GM18870 (cell line): ENCODE data around the gene ZNF664.

Source experiments
- ATAC-seq: cut with Tn5 transposase; IDR thresholded peaks from one replicate; pipeline ENCODE4 v1.9.1; 2021; ENCODE audit warnings: moderate library complexity; ENCODE audit not compliant: unreplicated experiment

ZNF664 gene

GRCh38 chr12:123987022-123987421 is 14.0 kb downstream of the ZNF664 start:
- ATAC-seq = no peak

DNA sequence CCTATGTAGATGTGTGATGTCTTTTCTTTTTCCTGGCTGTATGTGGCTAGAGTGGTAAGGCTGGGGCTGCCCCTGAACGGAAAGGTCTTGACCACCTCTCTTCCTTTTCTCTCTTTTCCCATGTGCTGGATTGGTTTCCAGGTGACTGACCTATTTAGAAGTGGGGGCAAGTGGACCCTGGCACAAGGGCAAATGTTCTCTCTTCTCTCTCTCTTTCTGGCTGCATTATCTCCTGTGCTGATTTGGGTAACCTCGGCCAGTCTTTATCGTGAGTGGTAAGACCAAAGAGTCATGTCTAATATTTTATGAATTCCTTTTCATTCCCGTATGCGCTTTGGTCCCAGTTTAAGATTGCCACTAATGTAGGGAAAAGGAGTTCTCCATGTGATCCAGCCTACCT is 16.2 kb downstream of the ZNF664 start:
- ATAC-seq = no peak

- ATAC-seq = no peak
Observed at GRCh38 chr12:123989753-123990152, 16.7 kb downstream of the ZNF664 start.

DNA sequence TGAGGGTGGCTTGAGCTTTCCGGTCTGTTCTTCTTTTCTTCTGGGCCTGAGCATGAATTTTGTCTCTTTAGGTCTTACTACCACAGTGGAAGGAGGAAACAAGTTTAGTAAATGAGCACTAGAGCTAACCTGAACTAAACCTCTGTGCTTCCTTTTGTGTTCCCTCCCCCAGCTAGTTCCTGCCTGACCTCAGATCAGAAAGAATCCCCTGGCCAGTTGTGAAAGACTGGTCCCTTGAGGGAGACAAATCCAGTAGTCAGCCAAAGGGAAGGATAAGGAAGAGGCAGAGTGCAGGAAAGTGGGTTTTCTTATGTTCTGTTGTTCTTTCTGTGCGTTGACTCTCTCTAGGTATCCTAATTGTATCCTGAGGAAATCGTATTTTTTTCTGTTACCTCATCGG is 17.5 kb downstream of the ZNF664 start:
- no peak for ATAC-seq

DNA sequence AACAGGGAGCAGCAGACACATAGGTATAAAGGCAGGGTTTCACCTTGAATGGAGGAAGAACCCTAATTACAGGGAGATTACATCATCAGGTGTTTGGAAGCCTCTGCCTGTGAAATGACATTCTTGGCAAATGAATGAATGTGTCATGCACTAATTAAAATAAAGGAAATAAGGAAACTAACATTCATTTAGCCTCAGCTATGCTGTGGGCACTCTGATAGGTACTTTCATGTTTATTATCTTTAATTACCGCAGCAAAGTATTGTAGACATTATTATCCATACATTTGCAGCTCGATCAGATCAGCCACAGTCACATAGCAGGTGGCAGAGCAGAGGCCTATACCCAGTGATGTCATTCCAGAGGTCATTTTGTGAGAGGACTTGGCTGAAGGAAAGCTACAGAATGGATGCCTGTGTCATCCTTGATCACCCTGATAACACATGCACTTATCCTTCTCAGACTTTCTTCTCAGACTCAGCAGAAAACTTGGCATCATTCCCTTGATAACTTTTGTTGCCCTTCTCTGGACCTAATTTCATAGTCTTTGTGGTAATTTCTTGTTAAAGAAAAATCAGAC is 18.4 kb downstream of the ZNF664 start:
- no peak for ATAC-seq

DNA sequence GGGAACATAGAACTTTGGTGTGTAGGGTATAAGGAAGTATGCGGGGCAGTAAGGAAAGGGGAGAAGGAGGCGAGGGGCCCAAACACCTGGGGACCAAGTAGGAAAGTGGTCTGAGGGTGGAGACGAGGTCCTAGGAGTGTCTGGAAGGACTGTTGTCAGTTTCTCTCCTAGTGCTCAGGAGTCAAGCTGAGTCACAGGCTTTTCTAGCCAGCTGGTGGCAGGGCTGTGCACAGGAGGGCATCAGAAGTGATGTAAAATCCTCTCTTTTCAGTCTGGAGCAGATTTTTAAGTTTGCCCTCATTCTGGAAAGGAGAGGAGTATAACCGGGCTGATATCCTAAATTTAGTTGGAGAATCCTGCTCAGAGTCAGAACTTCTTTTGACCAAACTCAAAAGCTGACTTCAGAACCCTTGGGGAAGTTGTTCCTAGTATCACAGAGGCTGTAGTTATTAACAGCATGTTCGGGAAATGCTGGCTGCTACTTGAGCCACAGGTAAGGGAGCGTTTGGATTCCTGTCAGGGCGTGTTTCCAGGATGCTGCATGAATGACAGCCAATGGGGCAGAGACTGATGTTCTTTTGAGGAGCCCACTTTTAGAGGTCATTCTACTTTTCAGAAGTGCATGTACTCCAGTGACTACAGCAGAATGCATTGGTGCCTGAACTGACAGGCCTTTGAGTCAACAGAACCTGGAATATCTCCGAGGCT is 19.3 kb downstream of the ZNF664 start:
- no peak for ATAC-seq

- no peak for ATAC-seq
Observed at GRCh38 chr12:123995023-123995748, 22.2 kb downstream of the ZNF664 start.

DNA sequence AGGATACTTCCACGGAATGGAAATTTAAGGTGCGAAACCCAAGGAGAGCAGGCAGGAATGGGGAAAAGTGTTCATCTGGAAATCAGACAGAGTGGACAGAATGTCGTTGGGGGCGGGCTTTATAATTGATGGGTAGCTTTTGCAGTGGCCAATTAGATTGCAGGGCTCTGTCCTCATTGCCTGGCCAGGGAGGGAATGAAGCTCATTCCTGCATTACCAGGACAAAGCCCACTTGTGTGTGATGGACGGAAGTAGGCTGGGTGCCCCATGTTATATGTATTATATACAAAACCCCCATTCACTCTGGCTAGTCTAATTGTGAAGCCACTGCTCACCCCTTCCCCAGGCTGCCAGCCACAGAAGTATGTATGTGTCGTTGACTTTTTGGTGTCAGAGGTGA is 23.6 kb downstream of the ZNF664 start:
- ATAC-seq = no peak

DNA sequence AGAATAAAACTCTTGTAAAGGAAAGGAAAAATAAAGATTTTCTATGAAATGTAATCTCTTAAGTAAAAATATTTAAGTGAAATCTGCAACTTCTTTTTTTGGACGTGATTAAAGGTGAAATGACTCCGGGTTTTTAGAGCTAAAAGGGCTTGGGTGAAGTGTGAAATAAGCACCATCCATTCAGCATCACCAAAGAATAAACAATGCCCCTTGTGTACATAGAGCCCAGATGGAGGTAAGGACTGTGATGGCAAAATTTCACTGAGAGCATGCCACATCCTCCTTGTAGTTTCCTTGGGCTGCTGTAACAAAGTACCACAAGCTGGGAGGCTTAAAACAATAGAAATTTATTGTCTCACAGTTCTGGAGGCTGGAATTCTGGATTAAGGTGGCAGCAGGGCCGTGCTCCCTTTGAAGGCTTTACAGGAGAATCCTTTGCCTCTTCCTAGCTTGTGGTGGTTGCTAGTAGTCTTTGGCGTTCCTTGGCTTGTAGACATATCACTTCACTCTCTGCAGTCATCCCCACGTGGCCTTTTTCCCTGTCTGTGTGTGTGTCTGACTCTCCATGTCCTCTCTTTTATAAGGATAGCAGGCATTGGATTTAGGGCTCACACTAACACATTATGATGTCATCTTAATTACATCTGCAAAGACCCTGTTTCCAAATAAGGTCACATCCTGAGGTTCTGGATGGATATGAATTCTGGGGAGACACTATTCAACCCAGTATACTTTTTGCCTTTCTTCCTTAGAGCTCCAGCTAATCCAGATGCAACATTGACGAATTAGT is 24.2 kb downstream of the ZNF664 start:
- no peak for ATAC-seq

GRCh38 chr12:123997908-123998307 is 24.9 kb downstream of the ZNF664 start:
- no peak for ATAC-seq

DNA sequence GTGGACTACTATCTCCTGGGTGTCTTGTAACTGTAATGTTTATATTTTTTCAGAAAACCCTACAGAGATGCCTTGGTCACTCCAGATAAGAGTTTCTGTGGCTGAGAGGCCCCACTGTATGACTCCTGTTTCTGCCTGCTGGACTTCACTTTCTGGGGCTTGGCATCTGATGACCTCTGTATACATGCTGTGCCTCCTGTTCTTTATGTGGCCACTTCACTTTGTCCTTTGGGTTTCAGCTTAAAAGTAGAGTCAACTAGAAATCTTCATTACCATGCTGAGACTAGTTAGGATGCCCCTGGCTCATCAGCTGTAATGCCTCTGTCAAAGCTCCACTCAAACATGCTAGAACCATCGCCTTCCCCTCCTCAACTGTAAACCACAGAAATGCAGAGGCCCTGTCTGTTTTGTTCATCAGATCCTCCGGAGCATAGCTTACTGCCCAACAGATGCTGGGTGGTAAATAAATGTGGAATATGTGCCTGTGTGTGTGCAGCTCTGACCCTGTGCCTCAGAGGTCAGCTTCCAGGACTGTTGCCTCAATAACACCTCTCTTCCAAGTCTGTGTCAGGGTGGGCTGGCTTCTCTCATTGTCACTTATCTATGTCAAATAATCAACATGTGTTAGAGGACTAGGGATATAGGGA is 25.5 kb downstream of the ZNF664 start:
- ATAC-seq = no peak

DNA sequence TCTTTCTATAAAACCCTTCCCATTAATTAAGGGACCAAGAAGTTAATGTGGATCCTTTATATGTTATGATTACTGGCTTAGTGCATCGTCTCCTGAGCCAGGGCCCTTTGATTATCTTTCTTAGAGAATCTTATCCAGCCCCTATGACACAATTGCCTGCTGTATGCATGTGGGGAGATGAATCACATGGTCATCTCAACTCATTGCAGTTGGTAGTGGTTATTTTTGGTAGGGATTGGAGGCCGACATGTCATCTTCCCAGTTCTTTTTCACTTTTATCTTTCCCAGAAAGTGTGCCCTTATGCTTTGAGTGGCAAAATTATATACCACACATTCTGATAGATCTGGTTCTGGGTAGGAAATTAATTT is 26.0 kb downstream of the ZNF664 start:
- ATAC-seq = no peak

- no peak for ATAC-seq
Observed at GRCh38 chr12:124000111-124000510, 27.1 kb downstream of the ZNF664 start.

- ATAC-seq = no peak
Observed at GRCh38 chr12:124001343-124001742, 28.3 kb downstream of the ZNF664 start.

- ATAC-seq = no peak
Observed at GRCh38 chr12:124002021-124002644, 29.1 kb downstream of the ZNF664 start.

DNA sequence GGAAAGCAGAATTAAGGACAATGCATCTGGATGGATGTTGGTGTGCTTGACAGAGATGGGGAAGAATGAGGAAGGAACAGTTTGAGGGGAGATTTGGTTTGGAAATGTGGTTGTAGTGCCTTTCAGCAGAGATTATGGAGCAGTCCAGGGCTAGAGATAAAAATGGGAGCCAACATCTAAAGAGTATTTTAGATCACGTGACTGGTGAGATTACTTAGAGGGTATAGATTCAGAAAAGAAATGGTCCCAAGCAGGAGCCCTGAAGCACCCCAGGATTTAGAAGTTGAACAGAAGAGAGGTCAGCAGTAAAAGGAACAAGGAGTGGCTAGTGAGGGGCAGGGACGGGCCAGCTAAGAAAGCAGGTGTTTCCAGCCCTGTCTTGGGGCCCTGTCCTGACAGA is 29.6 kb downstream of the ZNF664 start:
- no peak for ATAC-seq

GRCh38 chr12:124004233-124004875 is 31.3 kb downstream of the ZNF664 start:
- ATAC-seq = no peak

DNA sequence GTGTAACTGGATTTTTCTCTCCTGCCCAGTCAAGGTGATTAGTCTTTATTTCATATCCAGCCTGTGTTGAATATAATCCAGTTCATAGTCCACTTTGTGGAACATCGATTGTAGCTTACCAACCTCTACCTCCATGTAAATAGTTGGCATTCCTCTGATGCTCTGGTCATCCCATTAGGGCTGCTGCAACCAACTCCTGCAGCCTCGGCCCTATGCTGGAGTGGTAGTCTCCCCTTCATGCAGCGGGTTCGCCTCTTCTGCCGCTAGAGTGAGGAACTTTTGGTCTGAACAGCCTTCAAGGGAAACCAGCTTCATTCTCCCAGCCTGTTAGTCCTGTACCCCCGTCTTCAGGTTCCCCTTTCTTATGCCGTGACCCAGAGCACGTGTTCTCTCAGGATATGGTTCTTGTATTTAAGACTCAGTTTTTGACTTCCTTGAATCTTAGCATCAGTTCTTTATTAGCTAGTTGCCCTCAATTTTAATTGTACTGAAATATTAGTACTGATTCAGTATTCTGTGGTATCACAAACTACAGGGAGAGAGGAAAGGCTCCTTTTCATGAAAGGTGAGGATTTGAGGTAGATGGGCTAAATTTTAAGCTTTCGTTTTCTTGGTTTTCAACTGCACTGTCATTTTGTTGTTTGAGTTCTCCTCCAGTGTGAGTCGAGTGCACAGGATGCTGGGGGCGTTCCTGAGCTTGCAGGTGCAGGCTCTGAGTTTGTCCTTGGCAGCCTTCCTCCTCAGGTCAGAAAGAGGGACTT is 33.2 kb downstream of the ZNF664 start:
- no peak for ATAC-seq
